HuH-7.5 (cell line): ENCODE results near the gene PRR19.
"Not testable (repeated sequence)": the region's sequence is repeated elsewhere in the genome, so short reads cannot be mapped to it uniquely, and the experiment has no call there.

Experiments used
- DNase-seq: peaks from one replicate; pipeline ENCODE4 v3.0.0; 2011; ENCODE audit warnings: low spot score

PRR19 gene

DNA sequence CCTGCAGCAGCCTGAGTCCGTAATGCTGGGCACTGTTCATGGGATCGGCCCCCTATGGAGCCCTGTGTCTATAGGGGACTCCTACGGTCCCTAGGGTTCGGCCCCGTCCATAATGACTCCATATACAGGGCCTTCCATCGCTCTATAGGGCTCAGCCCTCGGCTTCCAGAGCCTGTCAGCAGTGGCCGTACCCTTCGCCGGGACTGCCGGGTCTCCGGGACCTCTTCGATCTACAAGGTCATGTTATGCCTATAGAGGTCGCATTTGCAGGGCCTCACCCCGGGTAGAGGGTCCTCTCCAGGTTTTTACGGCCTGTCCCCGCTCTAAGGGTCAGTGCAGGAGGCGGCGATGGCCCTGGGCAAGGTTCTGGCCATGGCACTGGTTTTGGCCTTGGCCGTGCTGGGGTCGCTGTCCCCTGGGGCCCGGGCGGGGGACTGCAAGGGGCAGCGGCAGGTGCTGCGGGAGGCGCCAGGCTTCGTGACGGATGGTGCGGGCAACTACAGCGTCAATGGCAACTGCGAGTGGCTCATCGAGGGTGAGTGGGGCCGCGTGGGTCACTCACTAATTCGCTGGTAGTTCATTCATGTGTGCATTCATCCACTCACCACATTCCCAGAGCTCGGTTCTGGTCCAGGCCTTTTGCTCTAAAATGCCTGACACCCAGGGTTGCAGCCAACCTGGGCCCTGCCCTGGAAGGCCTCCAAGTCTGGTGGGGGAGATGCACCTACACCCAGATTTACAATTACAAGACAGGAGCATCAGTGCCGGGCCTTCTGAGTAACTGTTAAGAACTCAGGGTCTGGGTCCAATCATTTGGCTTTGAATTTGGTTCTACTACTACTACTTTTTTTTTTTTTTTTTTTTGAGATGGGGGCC is 24.2 kb downstream of the PRR19 start:
- peak; percentile 54 for DNase-seq

DNA sequence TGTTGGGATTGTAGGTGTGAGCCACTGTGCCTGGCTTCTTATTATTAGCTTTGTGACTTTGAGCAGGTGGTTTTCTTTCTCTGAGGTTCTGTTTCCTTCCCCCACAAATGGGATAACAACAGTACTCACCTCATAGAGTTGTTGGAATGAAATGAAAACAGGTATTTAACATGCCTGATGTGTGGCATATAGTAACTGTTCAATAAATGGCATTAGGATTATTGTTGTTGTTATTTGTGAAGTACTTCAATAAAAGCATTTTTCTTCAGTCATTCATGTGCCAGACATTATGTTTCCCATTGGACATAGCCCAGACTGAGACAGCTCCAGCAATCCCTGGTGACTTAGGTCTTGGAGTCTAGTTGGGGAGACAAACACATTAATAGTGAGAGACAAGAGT is 25.0 kb downstream of the PRR19 start:
- DNase-seq: no peak

DNA sequence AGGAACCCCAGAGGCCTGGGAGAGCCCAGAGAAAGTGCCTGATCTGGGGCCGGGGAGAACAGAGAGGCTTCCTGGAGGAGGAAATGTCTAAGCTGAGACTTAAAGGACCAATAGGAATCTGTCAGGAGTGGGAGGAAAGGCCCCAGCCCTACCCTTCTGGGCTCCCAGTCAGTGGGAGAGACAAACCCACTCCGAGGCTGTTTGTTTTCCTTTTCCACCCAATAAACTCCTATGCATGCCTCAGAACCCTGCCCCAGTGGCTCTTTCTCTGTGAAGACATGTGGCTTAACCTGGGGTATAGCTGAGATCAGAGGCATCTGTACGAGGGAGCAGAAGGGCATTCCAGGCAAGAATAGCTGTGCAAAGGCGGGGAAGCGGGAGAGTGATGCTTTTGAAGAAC is 25.4 kb downstream of the PRR19 start:
- no peak for DNase-seq

DNA sequence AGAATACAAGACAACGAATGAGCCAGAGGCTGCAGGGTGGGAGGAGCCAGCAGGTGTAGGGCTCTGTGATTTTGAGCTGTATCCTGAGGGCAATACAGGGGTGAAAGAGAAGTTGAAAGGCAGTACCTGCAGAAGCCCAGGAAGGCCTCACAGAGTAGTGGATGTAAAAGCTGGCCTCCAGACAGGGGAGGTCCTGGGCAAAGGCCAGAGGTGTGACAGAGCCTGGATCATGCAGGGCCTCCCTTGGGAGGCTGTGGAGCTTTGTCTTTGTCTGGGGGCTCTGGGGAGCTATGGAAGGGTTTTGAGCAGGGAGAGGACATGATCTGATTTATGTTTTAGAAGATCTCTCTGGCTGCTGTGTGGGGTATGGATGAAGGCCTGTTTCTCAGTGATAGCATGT is 26.2 kb downstream of the PRR19 start:
- no peak for DNase-seq

DNA sequence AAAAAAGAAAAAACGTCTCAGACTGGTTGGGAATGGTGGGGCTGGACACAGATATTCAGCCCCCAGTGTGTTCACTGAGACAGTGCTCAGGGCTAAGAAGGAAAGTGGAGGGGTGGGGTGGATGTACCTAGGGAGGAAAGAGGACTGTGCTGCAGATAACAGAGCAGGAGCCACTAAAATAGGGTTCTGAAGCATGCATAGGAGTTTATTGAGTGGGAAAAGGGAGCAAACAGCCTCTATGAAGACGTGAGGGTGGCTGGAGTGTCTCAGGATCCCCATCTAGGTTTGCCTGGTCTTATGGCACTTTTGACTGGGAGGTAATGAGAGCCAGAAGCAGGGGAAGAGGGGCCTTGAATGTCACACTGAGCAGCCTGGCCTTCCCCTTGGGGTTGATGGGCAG is 26.9 kb downstream of the PRR19 start:
- no peak for DNase-seq

DNA sequence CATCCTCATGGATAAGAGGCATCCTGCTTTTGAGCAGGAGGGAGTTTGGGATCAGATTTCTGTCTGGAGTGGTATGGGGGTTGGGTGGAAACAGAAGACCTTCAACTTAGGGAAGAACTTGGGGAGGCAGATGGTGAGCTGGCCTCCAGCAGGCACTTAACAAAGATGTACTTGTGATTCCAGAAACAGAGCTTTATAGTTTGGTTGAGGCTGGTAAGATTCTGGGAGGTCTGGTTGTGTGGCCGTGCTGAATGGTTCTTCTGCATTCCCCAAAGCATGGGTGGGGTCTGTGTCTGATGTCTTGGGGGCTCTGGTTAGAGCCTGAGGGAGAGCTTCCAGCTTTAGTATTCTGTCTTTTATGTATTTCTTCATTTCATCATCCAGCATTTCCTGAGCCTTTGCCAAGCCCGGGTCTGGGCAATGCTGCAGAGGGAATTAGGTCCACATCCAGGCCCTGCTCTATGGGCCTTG is 28.3 kb downstream of the PRR19 start:
- no peak for DNase-seq

DNA sequence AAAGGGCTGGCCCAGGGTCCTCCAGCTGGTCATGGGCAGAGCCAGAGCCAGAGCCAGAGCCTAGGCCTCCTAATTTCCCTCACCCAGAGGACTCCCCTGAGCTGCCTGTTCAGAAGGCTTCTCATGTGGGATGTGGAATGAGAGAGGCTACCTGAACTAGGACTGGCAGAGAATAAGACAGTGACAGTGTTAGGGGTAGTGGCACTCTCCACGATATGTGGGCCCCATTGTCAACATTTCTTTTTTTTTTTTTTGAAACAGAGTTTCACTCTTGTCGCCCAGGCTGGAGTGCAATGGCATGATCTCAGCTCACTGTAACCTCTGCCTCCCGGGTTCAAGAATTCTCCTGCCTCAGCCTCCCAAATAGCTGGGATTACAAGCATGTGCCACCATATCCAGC is 29.4 kb downstream of the PRR19 start:
- DNase-seq: not testable (repeated sequence)

DNA sequence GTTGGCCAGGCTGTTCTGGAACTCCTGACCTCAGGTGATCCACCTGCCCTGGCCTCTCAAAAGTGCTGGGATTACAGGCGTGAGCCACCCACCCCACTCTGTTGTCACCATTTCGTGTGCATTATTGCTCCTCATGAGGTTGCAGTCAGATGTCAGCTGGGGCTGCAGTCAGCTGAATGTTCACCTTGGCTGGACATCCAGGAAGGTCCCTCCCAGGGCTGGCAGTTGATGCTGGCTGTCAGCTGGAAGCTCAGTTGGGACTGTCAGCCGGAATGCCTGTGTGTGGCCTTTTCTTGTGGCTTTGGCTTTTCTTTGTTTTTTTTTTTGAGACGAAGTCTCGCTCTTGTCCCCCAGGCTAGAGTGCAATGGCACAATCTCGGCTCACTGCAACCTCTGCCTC is 30.1 kb downstream of the PRR19 start:
- no peak for DNase-seq

DNA sequence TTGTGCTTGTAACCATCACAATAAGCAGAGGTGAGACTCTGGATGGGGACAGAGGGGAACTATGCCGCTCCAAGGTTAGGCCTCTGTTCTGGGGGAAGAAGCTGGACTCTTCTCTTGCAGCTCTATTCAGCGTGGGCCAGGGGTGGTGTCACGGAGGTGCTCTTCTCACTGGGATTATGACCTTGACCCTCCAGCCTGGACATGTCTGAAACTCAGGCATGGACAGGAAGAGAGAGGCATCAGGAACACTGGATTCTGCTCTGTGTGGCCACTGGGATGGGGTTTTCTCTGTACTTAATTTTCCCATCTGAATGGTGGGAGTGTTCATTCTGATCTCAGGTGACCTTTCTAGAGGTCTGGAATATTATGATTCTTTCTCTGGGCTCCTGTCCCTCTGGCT is 31.1 kb downstream of the PRR19 start:
- no peak for DNase-seq

DNA sequence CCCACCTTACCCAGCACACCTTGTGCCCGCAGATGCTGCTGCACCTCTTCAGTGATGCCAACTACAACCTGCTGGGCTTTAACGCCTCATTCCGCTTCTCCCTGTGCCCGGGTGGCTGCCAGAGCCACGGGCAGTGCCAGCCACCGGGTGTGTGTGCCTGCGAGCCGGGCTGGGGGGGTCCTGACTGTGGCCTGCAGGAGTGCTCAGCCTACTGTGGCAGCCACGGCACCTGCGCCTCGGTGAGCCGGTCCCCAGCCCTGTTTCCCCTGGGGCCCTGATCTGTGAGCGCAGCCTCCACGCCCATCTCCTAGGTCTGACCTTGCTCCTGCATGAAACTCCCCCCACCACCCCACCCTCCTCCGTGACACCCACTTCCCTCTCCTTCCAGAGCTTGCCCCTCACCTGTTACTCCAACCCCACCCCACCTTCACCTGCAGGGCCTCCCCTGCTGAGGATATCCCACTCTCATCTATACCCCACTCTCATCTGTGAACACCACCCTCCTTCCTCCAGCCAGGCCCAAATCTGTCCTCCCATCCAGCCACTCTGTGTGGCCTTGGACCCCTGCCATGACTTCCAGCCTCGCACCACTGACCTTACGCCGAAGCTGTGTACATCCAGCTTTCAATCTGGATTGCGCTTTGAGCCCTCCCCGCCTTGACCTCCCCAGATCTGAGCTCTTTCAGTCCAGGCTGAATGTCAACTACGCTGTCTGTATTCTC is 32.2 kb downstream of the PRR19 start:
- no peak for DNase-seq

DNA sequence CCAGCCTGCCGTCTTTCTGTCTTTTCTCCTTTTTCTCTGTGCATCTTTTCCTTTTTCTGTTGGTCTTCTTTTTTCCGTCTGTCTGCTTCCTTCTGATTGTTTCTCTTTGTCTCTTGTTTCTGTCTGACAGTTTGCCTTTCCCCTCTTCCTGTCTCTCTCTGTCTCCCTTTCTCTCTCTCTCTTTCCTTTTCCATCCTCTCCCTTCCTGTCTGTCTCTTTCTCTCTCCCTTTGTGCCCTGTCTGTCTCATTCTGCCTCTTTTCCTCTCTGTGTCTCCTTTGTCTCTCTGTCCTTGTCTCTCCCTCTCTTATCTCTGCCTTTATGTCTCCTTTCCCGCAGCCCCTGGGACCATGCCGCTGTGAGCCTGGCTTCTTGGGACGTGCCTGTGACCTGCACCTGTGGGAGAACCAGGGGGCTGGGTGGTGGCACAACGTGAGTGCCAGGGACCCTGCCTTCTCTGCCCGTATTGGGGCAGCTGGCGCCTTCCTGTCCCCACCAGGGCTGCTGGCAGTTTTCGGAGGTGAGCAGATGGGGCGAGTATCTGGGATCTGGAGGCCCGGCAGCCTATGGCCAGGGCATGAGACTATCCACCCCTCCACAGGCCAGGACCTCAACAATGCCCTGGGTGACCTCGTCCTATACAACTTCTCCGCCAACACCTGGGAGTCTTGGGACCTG is 32.9 kb downstream of the PRR19 start:
- no peak for DNase-seq

DNA sequence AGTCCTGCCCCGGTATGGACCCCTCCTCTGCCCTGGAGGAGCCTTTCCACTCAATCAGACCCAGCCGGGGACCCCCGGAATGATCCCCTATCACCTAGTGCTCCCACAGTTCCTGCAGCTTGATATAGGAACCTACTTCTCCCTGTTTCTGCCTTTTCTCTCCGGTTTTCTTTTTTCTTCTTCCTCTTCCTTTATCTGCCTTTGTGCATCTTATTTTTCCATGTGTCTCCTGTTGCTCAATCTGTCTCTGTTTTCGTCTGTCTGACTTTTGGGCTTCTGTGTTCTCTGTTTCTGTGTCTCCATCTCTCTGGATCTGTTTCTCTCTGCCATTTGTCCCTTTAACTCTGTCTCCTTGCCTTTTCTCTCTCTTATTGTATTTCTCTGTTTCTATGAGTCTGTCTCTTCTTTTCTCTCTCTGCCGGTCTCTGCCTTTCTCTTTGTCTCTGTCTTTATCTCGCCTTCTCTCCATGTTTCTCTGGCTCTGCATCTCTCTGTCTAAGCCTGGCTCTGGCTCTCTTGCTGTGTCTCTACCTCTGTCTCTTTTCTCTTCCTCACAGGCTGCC is 33.5 kb downstream of the PRR19 start:
- DNase-seq: no peak

DNA sequence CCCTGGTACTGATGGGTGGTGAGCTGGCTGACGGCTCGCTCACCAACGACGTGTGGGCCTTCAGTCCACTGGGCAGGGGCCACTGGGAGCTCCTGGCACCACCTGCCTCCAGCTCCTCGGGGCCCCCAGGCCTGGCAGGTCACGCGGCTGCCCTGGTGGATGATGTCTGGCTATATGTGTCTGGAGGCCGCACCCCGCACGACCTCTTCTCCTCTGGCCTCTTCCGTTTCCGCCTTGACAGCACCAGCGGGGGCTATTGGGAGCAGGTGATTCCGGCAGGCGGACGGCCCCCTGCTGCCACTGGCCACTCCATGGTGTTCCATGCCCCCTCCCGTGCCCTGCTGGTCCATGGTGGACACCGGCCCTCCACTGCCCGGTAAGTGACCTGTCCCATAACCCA is 34.0 kb downstream of the PRR19 start:
- no peak for DNase-seq

DNA sequence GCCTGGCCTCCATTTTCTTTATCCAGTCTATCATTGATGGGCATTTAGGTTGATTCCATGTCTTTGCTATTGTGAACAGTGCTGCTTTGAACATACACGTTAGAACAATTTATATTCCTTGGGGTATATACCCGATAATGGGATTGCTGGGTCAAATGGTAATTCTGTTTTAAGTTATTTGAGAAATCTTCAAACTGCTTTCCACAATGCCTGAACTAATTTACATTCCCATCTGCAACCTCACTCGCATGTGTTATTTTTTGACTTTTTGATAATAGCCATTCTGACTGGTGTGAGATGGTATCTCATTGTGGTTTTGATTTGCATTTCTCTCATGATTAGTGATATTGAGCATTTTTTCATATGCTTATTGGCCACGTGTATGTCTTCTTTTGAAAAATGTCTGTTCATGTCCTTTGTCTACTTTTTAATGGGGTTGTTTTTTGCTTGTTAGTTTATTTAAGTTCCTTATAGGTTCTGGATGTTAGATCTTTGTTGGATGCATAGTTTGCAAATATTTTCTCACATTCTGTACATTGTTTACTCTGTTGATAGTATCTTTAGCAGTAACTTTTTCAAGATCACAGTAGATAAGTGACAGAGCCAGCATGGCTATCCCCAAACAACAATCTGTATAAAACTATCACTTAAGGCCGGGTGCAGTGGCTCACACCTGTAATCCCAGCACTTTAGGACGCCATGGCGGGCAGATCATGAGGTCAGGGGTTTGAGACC is 37.4 kb downstream of the PRR19 start:
- DNase-seq: not testable (repeated sequence)

DNA sequence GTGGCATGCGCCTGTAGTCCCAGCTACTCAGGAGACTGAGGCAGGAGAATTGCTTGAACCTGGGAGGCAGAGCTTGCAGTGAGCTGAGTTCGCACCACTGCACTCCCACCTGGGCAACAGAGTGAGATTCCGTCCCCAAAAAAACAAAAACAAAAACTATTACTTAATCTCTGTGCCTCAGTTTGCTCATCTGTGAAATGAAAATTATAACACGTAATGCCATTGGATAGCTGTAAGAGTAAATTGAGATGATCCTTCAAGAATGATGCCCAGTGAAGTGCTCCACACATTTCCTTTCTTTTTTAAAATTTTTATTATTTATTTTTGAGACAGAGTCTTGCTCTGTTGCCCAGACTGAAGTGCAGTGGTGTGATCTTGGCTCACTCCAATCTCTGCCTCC is 38.0 kb downstream of the PRR19 start:
- DNase-seq: not testable (repeated sequence)

DNA sequence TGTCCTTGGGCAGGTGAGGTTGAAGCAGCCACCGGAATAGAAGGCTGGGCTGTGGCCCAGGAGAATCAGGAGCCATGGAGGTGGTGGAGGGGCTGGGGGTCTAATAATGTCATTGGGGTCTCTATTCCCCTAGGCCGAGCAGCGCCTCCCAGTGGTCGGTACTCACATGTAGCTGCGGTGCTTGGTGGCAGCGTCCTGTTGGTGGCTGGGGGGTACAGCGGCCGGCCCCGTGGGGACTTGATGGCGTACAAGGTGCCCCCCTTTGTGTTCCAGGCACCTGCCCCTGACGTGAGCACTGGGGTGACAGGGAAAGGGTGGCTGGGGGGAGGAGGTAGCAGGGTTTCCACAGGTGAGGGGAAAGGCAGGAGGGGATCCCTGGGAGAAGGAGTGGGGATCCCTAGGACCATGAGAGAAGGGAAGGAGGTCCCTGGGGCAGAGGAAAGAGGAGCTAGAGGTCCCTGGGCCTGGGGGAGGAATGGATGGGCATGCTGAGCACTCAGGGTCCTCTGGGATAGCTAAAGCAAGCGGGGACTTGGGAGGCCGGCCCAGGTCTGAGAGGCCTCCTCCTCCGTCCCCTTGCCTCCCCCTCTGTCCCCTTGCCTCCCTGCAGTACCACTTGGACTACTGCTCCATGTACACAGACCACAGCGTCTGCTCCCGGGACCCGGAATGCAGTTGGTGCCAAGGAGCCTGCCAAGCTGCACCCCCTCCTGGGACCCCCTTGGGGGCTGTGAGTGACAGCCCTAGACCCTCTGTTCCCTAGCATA is 41.6 kb downstream of the PRR19 start:
- no peak for DNase-seq

DNA sequence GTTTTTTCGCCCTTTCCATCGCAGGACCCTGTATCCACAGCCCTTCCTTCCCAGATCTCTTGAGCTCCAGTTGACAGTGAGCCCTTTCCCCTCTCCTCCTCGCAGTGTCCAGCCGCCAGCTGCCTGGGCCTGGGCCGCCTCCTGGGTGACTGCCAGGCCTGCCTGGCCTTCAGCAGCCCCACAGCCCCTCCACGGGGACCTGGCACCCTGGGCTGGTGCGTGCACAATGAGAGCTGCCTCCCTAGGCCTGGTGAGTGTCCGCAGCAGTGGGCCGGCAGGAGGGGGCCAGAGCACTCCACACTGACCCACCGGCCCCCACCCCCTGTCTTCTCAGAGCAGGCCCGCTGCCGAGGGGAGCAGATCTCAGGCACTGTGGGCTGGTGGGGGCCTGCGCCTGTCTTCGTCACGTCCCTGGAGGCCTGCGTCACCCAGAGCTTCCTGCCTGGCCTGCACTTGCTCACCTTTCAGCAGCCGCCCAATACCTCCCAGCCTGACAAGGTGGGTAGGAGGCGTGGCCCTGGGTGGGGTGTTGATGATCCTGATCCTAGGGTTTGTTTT is 42.5 kb downstream of the PRR19 start:
- DNase-seq: no peak

DNA sequence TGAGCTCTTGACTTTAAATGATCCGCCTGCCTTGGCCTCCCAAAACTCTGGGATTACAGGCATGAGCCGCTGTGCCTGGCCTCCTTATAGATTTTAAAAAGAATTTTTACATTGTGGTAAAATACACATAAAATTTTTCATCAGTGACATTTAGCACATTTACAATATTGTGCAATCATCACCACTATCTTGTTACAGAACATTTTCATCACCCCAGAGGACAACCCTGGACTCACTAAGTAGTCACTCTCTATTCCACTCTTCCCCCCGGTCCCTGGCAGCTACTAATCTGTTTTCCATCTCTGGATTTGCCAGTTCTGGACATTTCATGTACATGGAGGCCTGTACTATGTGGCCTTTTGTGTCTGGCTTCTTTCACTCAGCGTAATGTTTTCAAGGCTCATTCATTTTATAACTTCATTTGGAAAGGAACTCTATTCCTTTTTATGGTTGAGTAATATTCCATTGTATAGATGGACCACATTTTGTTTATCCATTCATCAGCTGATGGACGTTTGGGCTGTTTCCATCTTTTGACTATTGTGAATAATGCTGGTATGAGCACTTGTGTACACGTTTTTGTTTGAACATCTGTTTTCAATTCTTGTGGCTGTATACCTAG is 43.4 kb downstream of the PRR19 start:
- DNase-seq: no peak

DNA sequence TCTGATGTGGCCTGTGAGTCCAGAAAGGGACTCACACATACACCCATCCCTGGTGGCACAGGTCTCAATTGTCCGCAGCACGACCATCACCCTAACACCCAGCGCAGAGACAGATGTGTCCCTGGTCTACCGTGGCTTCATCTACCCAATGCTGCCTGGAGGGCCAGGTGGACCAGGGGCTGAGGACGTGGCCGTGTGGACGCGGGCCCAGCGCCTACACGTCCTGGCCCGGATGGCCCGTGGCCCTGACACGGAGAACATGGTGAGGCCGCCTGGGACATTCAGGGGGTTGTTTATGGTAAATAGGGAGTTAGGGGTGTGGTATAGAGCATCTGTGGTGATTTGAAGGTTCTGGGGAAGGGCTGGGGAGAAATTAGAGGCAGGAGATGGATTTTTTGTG is 46.3 kb downstream of the PRR19 start:
- DNase-seq: no peak

DNA sequence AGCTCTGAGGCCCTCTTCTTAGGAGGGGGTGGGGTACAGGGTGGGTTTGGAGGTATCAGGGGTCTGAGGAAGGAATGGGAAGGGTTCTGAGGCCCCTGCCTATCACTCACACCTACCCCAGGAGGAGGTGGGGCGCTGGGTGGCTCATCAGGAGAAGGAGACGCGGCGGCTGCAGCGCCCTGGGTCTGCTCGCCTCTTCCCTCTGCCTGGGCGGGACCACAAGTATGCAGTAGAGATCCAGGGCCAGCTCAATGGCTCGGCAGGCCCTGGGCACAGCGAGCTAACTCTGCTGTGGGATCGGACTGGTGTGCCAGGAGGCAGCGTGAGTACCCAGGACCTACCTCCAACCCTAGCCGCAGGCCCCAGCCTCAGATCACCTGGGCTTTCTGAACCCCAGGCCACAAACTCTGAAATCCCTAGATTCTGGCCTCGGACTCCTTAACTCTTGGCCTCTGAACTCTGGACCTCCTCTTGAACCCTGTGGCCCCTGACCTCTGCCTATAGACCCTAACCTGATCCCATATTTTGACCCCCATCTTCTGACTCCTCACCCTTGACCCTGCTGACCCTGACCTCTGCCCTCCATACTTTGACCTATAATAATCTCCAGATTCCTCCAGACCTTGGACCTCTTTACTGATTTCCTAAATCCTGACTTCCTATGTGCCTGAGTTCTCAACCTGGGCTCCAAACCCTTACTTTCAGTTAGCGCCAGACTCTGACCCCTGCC is 47.6 kb downstream of the PRR19 start:
- no peak for DNase-seq
